T-helper 22 cell (primary cell): Measurements from ENCODE around the gene KATNAL1.

Source experiments
- DNase-seq: peaks from one replicate; pipeline ENCODE4 v3.0.0-alpha.2; 2020; ENCODE audit warnings: low read depth

Gene KATNAL1

DNA sequence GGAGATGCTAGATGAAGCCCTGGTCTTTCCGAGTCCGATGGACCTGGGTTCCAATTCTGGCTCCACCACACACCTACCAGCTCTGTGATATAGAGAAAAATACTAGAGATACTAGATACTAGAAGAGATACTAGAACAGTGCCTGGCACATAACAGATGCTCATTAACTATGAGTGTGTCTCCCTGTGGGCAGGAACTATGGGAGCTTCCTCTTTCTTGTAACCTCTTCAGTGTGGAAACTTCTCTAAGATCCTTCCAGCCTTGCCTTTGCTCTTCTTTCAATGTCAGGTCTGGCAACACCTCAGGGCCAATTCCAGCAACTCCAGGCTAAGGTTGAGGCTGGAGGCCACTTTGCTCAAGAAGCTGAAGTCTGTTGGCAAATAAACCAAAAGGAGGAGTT, 143.9 kb downstream of the KATNAL1 start:
- no peak for DNase-seq

- no peak for DNase-seq
Measured at GRCh38 chr13:30159446-30159839, 147.9 kb downstream of the KATNAL1 start.

DNA sequence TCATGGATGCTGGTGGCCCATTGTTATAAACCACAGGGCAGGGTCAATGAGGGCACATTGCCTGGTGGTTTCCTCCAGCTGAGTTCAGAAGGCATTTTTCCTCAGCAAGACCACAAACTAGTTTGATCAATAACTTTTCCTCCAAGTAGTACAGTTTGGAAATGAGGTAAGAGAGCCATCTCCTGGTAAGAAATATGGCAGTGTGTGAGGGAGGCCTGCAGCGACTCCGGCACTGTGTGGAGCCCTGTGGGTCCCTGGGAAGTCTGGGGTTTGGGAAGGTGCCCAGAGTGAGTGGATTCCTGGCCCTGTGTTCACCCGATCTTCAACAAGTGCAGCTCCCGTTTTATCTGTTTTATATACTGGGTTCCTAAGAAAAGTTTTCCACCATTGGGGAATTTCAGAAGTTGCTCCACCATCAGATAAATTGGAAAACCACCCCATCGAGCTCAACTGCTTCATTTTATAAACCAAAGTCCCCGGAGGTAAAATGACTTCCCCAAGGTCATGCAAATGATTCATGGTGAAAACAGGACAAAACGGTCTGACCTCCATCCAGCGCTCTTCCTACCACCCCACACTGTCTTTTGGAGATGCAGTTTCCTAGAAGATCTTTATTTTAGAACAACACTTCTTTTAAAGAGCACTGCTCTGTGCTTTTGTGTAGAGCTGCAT, 148.4 kb downstream of the KATNAL1 start:
- no peak for DNase-seq

- no peak for DNase-seq
Measured at GRCh38 chr13:30157616-30157993, 149.7 kb downstream of the KATNAL1 start.

- DNase-seq, result no peak
Measured at GRCh38 chr13:30156826-30157615, 150.3 kb downstream of the KATNAL1 start.

- DNase-seq, result no peak
Measured at GRCh38 chr13:30156270-30156669, 151.1 kb downstream of the KATNAL1 start.

DNA sequence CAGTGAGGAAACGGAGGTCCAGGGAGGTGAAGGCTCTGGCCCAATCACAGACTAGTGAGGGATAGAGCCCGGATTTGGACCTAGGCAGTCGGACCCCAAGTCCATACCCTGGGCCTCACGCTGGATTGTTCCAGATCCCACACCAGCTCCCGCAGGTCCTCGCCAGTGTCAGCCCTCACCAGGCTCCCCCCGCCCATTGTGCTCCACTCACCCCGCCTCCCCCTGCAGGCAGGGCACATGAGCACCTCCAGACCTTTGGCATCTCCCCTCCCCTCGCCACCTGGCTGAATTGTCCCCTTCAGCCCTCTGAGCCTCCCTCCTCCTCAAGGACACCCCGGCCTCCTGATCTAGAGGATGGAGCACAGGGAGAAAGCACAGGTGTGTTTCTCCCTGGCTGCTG, 152.4 kb downstream of the KATNAL1 start:
- no peak for DNase-seq

GRCh38 chr13:30154531-30154930, 152.8 kb downstream of the KATNAL1 start:
- no peak for DNase-seq

DNA sequence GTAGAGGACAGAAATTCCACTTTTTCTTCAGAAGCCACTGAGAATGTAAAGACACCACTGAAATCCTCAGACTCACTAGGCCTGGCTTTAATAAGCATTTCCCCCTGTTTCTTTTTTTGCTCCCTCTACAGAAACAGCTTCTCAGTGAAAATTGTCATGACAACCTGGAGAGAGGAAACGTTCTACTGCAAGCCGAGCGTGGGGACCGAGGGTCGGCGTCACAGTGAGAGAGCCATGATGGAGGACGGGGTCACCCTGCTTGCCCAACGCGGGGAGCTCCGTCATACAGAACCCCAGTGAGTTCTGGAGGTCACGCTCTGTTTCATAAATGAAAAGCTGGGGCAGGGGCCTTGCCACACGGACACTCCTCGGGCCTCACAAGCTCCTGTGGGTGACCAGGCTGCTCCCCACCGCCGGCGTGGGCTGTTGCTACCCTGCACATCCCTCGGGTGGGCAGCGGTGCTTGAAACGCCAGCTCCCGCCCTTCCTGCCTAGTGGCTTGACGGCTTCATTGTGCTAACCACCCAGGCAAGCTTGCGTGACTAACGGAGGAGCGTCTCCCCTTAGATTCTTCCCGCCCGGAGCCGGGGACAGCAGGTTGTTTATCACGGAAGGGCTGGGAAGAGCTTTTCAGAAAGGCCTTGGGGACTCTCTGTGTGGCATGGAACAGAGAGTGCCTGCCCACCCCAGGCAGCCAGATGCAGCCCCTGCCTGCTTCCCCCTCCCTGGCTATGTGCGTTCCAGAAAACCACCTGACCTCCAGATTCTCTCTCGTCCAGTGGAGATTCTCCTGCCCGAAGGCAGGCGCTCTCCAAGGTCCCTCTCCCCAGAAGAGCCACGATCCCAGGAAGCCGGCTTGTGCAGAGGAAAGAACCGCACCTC, 153.6 kb downstream of the KATNAL1 start:
- DNase-seq, result no peak
